ENCODE results near the gene AAMDC.

DNA sequence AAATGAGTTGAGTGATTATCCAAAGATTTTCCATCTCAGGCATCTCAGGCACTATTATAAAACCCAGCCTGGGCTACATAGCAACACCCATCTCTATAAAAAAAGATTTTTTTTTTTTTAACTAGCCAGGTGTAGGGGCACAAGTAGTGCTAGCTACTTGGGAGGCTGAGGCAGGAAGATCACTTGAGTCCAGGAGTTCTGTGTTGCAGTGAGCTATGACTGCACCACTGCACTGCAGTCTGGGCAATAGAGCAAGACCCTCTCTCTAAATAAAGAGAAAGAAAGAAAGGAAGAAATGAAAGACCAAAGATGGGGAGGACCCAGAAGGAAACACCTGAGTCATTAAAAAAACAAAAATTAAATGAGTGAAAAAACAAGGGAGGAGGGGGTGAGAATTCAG lies 14.5 kb upstream of the AAMDC start:
- no peak for TF ChIP-seq POLR2A (IDR thresholded peaks at IDR 0.05)
- TF ChIP-seq, protein P1, sequence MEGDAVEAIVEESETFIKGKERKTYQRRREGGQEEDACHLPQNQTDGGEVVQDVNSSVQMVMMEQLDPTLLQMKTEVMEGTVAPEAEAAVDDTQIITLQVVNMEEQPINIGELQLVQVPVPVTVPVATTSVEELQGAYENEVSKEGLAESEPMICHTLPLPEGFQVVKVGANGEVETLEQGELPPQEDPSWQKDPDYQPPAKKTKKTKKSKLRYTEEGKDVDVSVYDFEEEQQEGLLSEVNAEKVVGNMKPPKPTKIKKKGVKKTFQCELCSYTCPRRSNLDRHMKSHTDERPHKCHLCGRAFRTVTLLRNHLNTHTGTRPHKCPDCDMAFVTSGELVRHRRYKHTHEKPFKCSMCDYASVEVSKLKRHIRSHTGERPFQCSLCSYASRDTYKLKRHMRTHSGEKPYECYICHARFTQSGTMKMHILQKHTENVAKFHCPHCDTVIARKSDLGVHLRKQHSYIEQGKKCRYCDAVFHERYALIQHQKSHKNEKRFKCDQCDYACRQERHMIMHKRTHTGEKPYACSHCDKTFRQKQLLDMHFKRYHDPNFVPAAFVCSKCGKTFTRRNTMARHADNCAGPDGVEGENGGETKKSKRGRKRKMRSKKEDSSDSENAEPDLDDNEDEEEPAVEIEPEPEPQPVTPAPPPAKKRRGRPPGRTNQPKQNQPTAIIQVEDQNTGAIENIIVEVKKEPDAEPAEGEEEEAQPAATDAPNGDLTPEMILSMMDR (IDR thresholded peaks at IDR 0.05), result no peak

Measured in body of pancreas (tissue), 4 donors.